Frontal cortex (tissue), 4 donors: ENCODE measurements around the gene CHRNA10. TPM values are rescaled to one million over a fixed set of nuclear protein-coding genes. Genes with fewer than 3 reads are reported as not detected.

Source experiments
- DNase-seq, 2 donors: peaks; one replicate each; pipeline ENCODE4 v3.0.0; 2012; ENCODE audit warnings: low spot score in 2 of 2
- FAIRE-seq: peaks from 2 replicates; lab custom pipeline; 2012; peaks lifted over from hg19 to GRCh38; lab: Jason Lieb, UNC
- small RNA-seq: library from RNA; depleted of rRNA; stranded (forward); fragments of <200 nt; gene quantifications from one replicate; pipeline ENCODE3, GENCODE V24; 2014
- total RNA-seq: library from RNA; depleted of rRNA; stranded (reverse); fragments of >200 nt; gene quantifications from one replicate; pipeline ENCODE4 v1.2.3, GENCODE V29; 2014
- donor health status: control.
- donor health status: control.
- donor health status: control.

The CHRNA10 gene
- total RNA-seq, 1 donor from 2014 or later = 0.41 TPM

DNA sequence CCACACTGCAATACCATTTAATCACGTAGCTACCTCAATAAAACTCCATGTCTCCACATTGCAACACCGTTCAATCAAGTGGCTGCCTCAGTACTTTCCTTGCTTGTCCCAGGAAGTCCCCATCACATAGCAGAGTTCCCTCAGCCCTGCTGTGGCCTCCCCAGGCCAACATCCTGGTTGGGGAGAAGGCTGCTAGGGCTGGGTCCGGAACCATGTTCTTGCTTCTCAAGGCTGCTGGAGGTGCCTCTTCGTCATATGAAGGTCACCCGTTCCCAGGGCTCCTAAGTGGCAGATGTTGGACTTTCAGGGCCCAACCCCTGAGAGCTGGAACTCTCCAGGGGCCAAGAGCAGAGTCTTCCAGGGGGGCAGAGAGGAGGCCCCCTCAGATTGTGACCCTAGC lies 32.7 kb downstream of the CHRNA10 start:
- DNase-seq (no peak), FAIRE-seq (no peak)

DNA sequence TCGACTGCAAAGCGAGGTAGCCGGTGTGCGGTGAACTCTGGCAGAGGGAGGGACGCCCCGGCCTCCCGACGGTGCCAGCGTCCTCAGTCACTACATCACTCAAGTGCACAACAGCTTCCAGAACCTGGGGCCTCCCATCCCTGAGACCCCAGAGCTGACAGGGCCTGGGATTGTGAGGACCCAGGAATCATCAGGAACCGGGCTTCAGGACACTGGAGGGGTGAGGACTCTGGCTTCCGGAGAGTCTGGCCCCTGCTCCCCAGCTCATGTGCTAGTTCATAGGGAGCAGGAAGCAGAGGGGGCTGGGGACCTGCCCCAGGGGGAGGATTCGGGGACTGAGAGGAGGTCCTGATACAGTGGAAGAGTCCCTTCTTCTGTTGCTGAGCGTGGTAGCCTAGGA lies 34.0 kb downstream of the CHRNA10 start:
- FAIRE-seq = no peak

DNA sequence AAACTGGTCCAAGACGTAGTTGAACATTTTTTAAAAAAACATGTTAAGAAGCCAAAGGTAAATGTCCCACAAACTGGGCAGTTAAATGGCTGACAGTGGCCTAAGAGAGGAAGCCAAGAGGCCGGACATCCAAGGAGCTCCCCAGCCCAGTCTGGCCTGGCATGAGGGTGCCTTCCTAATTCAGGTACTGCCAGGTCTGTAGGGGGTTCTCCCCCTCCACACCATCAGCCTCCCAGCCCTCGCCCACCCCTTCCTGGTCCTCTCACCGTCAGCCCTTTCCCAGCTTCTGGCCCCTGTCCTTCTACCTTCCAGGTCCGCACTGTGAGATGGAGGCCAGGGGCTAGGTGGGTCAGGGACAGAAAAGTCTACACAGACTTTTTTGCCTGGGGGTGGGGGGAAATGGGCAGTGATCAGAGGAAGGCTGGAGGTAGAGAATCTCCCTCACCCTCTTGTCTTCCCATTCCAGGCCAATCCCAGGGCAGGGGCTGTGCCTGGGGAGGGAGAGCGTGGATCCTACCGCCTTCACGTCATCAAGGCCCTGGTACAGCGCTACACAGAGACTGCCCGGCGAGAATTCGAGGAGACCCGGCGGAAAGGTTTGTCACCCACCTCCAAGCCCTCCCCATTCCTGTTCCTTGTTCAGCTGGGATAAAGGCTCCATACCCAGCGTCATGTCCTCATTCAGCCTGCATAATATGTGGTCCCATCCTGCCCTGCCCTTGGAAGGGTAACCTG lies 35.4 kb downstream of the CHRNA10 start:
- FAIRE-seq (no peak), DNase-seq (no peak)

More for the DNA sequence above, 34.0 kb downstream of the CHRNA10 start:
- no peak for DNase-seq

- DNase-seq = no peak
These were observed 39.0 kb downstream of the CHRNA10 start for GRCh38 chr11:3632070-3632660.

DNA sequence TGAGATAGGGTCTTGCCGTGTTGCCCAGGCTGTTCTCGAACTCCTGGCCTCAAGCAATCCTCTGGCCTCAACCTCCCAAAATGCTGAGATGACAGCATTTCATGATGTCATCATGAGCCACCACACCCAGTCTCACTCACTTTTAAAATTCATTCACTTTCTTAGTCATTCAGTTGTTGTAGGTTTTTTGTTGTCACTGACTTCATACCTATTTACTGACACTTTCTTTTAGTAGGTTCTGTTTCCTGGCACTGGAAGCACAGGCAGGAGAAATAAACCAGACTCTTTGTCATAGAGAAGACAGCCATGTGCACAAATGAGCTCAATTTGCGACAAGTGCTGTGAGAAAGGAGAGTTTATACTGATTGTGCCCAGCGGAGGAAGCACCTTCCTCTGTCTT lies 39.9 kb downstream of the CHRNA10 start:
- no peak for FAIRE-seq

More at GRCh38 chr11:3632070-3632660, 39.0 kb downstream of the CHRNA10 start:
- FAIRE-seq = no peak

DNA sequence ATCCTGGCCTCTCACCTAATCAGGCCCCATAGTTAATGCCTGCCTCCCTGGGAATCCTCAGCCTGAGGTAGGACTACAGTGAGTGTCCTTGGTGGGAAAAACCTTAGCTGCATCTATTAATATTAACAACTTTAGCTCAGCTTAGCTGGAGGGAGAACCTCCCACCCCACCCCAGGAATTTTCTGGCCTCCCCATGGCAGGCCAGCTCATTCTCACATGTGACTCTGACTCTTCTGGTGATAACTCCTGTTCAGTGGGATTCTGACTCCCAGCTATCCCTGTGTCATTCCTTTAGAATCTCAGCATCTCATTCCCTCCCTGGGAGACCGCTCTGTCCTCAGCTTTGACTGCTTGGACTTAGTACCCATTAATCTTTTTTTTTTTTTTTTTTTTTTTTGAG lies 43.9 kb downstream of the CHRNA10 start:
- DNase-seq = no peak
- FAIRE-seq = no peak

More for the DNA sequence above, 39.9 kb downstream of the CHRNA10 start:
- DNase-seq = no peak

GRCh38 chr11:3626250-3626960 lies 44.8 kb downstream of the CHRNA10 start:
- no peak for DNase-seq

DNA sequence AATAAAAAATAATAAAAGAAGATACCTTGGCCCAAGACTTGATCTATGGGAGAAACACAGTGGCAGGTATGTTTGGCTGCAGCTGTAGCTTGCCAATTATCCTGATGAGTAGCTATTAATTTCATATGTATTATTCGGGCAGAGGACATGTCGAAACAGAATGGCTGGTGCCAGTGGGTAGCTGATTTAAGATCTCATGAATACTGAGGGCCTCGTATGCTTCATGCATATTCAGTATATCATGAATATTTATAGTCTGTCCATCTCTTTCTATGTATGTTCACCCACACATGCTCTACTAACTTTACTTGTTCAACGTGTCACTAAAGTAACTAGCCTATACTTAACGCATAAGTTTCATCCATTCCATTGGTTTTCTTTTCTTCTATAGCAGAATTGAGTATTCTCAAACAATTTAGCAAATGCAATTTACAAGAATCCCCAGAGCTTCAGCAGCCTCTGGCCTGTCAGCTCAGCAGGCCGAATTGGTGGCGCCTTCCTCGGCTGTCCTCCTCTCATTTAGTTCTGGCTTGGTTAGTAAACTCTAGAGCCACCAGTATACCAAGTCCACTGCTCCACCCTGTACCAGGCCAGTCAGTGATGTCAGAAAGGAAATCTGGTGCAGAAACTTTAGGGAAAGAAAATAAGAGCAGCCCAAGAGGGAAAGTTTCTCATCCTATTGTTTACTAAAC lies 47.3 kb downstream of the CHRNA10 start:
- DNase-seq = no peak
- FAIRE-seq = no peak

More at GRCh38 chr11:3626250-3626960, 44.8 kb downstream of the CHRNA10 start:
- no peak for FAIRE-seq

- FAIRE-seq = no peak
- no peak for DNase-seq
These were observed 48.1 kb downstream of the CHRNA10 start for GRCh38 chr11:3623121-3623520.

- DNase-seq (no peak), FAIRE-seq (no peak)
These were observed 48.7 kb downstream of the CHRNA10 start for GRCh38 chr11:3622521-3622920.

DNA sequence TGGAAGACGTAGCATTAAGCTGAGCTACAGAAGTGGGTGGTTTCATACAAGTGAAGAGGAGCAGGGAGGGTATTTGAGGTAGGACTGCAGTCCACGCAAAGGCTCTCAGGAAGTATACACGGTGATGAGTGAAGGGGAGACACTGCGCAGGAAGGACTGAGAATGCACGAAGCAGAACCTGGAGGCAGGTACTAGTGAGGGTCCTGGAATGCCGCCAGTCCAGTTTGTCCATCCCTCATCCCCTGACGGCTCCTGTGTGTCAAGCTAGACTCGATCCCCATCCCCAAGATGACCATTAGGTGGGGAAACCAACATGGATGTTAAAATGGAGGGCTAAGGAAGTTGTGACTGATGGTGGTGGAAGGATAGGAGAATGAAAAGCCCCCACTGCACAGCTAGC lies 53.2 kb downstream of the CHRNA10 start:
- no peak for FAIRE-seq
- no peak for DNase-seq

DNA sequence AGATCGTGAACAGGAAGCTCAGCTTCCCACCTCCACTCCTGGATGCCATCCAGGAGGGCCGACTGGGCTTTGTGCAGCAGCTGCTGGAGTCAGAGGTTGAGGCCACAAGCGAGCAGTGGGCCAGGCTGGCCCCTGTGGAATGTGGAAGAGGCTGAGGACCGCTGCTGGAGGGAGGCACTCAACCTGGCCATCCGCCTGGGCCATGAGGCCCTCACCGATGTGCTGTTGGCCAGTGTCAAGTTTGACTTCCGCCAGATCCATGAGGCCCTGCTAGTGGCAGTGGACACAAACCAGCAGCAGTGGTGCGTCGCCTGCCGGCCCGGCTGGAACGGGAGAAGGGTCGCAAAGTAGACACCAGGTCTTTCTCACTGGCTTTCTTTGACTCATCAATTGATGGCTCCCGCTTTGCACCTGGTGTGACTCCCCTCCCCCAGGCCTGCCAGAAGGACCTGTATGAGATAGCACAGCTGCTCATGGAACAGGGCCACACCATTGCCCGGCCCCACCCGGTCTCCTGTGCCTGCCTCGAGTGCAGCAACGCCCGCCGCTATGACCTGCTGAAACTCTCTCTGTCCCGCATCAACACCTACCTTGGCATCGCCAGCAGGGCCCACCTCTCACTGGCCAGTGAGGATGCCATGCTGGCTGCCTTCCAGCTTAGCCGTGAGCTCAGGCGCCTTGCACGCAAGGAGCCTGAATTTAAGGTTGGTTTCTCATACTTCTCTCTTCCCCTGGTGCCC lies 54.3 kb downstream of the CHRNA10 start:
- FAIRE-seq = no peak
- DNase-seq = no peak

GRCh38 chr11:3615998-3616397 lies 55.2 kb downstream of the CHRNA10 start:
- DNase-seq (no peak), FAIRE-seq (no peak)

Small RNA genes lying within 50 kb of the gene (small RNA-seq; reads per million reads assigned to genes)
- gene RF00019 = not detected
- not detected for gene RNU6-1143P

Other genes with a start within 250 kb of the CHRNA10 start
- not detected for gene ART5, start 29.4 kb downstream of the CHRNA10 start, total RNA-seq
- not detected for gene ART1, start 26.3 kb downstream of the CHRNA10 start, total RNA-seq
- gene NUP98, start 126.2 kb upstream of the CHRNA10 start, total RNA-seq = 73.4 TPM
- gene PGAP2, start 137.2 kb upstream of the CHRNA10 start, total RNA-seq = 6.9 TPM
- gene RHOG, start 169.6 kb upstream of the CHRNA10 start, total RNA-seq = 1.2 TPM
- 16.3 TPM for gene STIM1, start 184.3 kb upstream of the CHRNA10 start, total RNA-seq